22Rv1 (cell line): ENCODE results near the gene CLMP.

Source experiments
- ZFX ChIP-seq: fragments of 450-650 bp; IDR thresholded peaks from 2 replicates; pipeline ENCODE4 v1.6.1; 2017; ENCODE audit warnings: antibody characterized with exemption, borderline replicate concordance
- TF ChIP-seq, protein P1 (sequence below): fragments of 450-650 bp; IDR thresholded peaks from 2 replicates; pipeline ENCODE4 v1.5.1; 2017; ENCODE audit warnings: mild to moderate bottlenecking

DNA sequence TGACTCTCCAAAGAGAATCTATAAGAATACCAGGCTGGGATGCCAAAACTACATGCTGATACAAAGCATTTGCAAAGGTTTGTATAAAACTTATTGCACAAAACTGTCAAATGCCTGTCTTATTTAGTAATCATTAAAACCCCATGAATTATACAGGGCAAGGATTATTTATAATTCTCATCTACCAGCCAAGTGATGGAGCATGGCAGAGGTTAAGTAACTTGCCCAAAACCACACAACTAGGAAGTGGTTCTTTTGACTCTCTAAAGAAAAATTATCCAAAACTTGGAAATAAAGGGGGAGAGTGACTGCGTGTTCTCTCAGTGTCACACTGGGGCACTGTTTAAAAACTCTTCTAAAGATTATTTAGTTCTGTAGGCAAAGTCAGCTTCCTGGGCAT lies 17.4 kb upstream of the CLMP start:
- TF ChIP-seq, protein P1, sequence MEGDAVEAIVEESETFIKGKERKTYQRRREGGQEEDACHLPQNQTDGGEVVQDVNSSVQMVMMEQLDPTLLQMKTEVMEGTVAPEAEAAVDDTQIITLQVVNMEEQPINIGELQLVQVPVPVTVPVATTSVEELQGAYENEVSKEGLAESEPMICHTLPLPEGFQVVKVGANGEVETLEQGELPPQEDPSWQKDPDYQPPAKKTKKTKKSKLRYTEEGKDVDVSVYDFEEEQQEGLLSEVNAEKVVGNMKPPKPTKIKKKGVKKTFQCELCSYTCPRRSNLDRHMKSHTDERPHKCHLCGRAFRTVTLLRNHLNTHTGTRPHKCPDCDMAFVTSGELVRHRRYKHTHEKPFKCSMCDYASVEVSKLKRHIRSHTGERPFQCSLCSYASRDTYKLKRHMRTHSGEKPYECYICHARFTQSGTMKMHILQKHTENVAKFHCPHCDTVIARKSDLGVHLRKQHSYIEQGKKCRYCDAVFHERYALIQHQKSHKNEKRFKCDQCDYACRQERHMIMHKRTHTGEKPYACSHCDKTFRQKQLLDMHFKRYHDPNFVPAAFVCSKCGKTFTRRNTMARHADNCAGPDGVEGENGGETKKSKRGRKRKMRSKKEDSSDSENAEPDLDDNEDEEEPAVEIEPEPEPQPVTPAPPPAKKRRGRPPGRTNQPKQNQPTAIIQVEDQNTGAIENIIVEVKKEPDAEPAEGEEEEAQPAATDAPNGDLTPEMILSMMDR = no peak
- TF ChIP-seq ZFX = no peak
